Measurements from ENCODE around the gene CA5A.

Gene CA5A

DNA sequence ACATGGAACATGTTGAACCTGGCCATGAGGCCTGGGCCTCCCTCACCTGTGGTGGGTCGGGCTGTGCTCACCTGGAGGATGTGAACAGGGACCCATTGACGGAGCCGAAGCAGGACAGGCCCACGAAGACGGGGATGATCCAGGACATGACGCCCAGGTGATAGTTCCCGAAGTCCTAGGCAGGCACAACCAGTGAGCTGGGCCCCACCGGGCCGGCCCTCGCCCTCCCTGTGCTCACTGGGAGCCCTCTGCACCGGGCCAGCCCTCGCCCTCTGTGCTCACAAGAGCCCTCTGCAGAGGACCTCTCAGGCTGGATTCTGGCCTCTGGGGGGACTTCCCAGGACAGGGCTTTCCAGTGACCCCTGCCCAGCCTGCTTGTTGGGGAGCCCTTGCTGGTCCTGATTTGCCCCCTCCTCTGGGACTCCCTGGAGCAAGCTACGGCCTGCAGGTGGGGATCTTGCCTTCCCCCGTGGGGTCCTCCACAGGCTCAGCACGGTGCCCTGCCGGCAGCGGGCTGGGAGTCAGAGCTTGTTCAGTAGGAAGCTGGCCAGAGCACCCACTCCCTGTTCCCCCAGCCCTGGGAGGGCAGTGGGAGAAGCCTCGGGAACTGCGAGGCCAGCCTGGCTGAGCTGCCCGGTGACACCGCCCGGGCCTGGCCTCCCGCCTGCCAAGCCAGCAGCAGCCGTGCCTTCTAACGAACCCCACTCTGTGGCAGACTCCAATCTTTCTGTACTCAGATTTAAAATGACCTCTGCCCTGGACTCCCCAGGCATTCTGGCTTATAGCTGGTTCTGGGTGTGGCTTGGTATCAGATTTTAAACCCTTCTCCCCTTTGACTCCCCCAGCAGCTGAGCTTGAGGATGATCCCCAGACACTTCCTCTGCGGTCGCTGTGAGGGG is 97.4 kb downstream of the CA5A start:
- H3K4me1 ChIP-seq (ENCODE audit: control insufficient read depth in 1 of 2, insufficient read depth in 1 of 2, low read depth in 1 of 2, low read length in 1 of 2): no peaks in the 10 kb centered on the region
- no peaks in the 10 kb centered on the region for H3K9me3 ChIP-seq
- no peaks in the 10 kb centered on the region for H3K27me3 ChIP-seq
- TF ChIP-seq CTCF (IDR thresholded peaks at IDR 0.05): no peak
- no peak overlapping the region for H3K27ac ChIP-seq
- no peak overlapping the region for H3K4me3 ChIP-seq (ENCODE audit: low read depth in 1 of 2, low read length in 1 of 2)
- peaks cover 64% of the 10 kb centered on the region for H3K36me3 ChIP-seq
